ENCODE results near the gene NMNAT2.

Gene NMNAT2

DNA sequence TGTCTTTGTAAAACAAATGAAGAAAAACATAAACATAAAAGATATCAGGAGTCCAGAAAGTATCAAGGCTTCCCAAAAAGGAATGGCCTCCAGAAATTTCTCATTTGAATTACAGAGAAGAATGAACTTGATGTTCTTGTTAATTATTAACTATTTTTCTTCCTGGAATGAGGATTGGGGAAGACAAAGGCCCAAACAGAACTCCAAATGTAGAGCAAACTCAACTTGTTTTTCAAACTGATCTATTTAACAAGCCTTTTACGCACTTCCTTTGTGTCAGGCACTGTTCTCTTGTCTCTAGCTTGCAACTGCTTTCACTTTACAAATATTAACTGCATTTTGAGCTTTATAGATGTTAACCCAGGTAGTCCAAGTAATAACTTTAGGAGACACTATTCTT is 186.6 kb downstream of the NMNAT2 start:
- TF ChIP-seq, protein P1, sequence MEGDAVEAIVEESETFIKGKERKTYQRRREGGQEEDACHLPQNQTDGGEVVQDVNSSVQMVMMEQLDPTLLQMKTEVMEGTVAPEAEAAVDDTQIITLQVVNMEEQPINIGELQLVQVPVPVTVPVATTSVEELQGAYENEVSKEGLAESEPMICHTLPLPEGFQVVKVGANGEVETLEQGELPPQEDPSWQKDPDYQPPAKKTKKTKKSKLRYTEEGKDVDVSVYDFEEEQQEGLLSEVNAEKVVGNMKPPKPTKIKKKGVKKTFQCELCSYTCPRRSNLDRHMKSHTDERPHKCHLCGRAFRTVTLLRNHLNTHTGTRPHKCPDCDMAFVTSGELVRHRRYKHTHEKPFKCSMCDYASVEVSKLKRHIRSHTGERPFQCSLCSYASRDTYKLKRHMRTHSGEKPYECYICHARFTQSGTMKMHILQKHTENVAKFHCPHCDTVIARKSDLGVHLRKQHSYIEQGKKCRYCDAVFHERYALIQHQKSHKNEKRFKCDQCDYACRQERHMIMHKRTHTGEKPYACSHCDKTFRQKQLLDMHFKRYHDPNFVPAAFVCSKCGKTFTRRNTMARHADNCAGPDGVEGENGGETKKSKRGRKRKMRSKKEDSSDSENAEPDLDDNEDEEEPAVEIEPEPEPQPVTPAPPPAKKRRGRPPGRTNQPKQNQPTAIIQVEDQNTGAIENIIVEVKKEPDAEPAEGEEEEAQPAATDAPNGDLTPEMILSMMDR (IDR thresholded peaks at IDR 0.05; ENCODE audit: extremely low read depth, missing control alignments) = no peak
- no peak for DNase-seq (ENCODE audit: low spot score)

DNA sequence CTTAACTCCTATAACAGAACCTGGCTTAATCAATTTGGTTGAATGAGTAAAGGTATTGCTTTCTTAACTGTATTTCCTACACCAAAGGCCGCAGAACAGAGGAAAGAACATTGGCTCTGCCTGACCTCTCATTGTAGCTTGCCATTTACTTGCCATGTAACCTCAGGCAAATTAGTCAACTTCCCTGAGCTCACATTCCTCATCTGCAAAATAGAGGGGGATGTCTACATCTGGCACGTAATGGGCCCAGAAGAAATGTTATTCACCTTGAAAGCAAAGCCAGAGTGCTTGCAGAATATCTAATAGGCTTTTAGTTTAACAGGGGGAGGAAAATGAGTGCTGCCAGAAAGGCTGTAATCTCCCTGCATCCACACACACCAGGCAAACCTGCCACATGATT is 187.8 kb downstream of the NMNAT2 start:
- TF ChIP-seq, protein P1 (IDR thresholded peaks at IDR 0.05; ENCODE audit: extremely low read depth, missing control alignments) = no peak

DNA sequence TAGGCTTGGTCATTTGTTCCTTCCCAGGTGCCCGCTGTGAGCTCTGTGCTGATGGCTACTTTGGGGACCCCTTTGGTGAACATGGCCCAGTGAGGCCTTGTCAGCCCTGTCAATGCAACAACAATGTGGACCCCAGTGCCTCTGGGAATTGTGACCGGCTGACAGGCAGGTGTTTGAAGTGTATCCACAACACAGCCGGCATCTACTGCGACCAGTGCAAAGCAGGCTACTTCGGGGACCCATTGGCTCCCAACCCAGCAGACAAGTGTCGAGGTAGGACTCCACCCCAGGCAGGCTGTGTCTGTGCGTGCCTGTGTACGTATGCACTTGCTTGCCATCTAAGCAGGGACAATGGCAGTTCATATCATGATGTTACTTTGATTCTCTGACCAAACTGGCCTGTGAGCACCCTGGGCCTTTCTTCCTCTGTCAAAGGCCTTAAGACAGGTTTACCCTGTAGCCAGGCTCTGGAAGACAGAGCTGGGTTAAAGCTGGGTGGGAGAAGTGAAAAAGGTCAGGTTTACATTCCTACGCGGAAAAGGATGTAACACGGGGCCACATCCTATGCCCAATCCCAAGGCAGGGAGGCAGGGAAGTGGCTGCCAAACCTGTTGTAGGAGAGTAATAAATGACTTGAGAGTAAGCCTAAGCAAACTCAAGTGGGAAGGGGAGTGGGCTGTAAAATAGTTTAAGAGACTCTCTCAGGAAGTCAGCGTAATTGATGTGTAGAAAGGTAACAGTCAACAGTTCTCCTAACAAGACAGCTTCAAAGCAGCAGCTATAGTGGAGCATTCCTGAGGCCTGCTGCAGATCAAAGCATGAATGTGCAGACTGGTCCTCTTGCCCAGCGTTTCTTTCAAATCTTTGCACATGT is 189.6 kb downstream of the NMNAT2 start:
- TF ChIP-seq, protein P1 (IDR thresholded peaks at IDR 0.05; ENCODE audit: extremely low read depth, missing control alignments) = no peak
- no peak for DNase-seq (ENCODE audit: low spot score)

More for the DNA sequence above, 187.8 kb downstream of the NMNAT2 start:
- DNase-seq (ENCODE audit: low spot score) = no peak

DNA sequence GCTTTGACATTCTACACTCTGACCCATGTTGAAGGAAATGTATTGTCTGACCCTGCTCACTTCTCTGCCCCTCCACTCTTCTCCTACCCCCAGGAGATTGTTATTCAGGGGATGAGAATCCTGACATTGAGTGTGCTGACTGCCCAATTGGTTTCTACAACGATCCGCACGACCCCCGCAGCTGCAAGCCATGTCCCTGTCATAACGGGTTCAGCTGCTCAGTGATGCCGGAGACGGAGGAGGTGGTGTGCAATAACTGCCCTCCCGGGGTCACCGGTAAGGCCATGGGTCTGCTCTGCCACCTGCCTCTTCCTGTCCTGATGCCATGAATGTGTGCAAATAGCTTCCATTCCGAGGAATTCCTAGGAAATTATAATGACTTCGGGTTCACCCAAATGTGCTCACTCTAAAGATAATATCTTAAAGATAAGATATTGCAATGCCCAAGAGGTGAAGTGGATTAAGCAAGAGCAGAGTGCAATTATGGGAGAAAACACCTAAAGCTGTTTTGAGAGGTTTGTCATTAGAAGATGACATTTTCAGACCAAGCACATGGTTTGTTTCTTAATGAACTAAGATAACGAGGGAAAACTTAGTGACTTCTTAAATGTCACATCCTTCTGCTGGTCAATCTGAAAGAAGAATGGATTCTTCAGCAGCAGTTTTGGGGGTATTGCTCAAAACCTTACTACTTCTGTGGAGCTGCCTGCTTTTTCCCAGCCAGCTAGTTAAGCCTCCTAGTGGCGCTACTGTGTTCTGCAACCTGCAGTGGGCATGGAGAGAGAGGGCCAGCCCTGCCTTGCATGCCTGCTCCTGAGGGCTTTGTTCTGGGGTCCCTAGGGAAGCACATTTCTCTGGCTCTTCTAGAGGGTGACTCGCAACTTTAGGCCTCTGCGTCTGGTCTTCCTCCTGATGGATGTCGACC is 190.5 kb downstream of the NMNAT2 start:
- DNase-seq (ENCODE audit: low spot score) = peak; percentile 63
- TF ChIP-seq, protein P1 (IDR thresholded peaks at IDR 0.05; ENCODE audit: extremely low read depth, missing control alignments) = peak; percentile 77

DNA sequence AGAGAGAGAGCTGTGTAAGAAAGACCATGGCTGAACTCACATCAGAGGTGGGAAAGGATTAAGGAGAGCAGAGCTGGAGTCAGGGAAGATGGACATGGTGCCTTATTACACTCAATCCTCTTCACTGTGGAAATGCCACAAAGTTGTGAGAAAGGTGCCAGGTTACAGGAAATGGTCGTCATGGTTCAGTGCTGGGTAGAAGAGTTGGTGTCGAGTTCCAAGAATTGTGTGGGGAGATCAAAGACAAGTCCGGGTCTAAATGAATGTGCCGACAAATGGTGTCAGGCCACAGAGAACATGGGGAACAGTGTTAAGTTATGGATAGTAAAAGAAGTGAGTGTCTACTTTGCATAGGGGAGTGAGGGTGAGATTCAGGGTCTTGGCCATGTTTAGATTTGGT is 191.2 kb downstream of the NMNAT2 start:
- no peak for DNase-seq (ENCODE audit: low spot score)
- TF ChIP-seq, protein P1 (IDR thresholded peaks at IDR 0.05; ENCODE audit: extremely low read depth, missing control alignments) = no peak

DNA sequence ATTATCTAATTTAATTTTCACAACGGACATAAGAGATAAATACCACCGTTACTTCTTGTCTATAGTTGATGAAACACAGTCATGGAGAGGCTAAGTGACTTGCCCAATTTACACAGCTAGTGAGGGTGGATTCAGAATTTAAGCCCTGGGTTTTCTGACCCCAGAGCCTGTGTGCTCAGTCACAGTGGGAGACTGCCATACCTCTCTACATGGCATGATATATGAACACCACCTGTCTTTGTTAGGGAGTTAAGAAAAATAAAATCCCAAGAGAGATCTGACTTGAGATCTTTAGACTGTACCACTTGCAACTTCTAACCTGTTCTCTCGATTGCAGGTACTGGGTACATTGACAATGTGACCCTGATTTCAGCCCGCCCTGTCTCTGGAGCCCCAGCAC is 191.8 kb downstream of the NMNAT2 start:
- TF ChIP-seq, protein P1 (IDR thresholded peaks at IDR 0.05; ENCODE audit: extremely low read depth, missing control alignments) = no peak
- no peak for DNase-seq (ENCODE audit: low spot score)

DNA sequence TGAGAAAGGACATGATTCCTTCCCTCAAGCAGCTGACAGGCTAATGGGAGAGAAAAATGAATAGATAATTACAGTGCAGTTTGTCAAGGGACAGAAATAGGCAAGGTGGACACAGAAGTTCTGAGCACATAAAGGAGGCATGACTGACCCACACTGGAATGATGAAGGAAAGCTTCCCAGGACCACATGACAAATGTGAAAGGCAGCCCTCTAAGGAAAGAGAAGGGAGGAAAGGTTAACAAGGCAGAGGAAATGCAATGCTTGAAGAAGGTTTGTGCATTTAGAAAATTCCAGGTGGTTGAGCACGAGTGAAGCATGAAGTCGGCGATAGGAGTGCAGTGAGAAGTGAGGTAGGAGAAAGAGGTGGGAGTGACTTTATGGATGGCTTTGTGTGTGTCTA is 194.7 kb downstream of the NMNAT2 start:
- no peak for DNase-seq (ENCODE audit: low spot score)

More for the DNA sequence above, 194.7 kb downstream of the NMNAT2 start:
- TF ChIP-seq, protein P1 (IDR thresholded peaks at IDR 0.05; ENCODE audit: extremely low read depth, missing control alignments) = no peak

All from GM20000 (cell line).